Neural crest cell (in vitro differentiated cells): ENCODE results near the gene PIP4K2A. TPM values are rescaled to one million over a fixed set of nuclear protein-coding genes. Genes with fewer than 3 reads are reported as not detected.
"Not testable (repeated sequence)": the region's sequence is repeated elsewhere in the genome, so short reads cannot be mapped to it uniquely, and the experiment has no call there.

Source experiments
- DNase-seq: peaks from one replicate; pipeline ENCODE4 v3.0.0; 2021; ENCODE audit warnings: low read depth, mixed read lengths, low spot score
- H3K27ac Mint-ChIP-seq: one replicate; pipeline ENCODE4 v1.8.0; 2021; ENCODE audit warnings: mild to moderate bottlenecking, mixed read lengths; ENCODE audit not compliant: unreplicated experiment
- H3K27me3 Mint-ChIP-seq: 2 replicates; pipeline ENCODE4 v1.8.0; 2021; ENCODE audit warnings: low read depth, mild to moderate bottlenecking, mixed read lengths
- H3K36me3 Mint-ChIP-seq: 2 replicates; pipeline ENCODE4 v1.8.0; 2021; ENCODE audit warnings: low read depth, mild to moderate bottlenecking, mixed read lengths
- H3K4me1 Mint-ChIP-seq: 2 replicates; pipeline ENCODE4 v1.8.0; 2021; ENCODE audit warnings: mixed read lengths
- H3K4me3 Mint-ChIP-seq: one replicate; pipeline ENCODE4 v1.8.0; 2021; ENCODE audit warnings: mild to moderate bottlenecking, mixed read lengths
- H3K9me3 Mint-ChIP-seq: 2 replicates; pipeline ENCODE4 v1.8.0; 2021; ENCODE audit warnings: mixed read lengths
- CTCF ChIP-seq: fragments of 200-600 bp; sonication (generic); conservative IDR thresholded peaks from 2 replicates; pipeline ENCODE4 v1.5.0; 2021; ENCODE audit warnings: antibody characterized with exemption, mild to moderate bottlenecking
- total RNA-seq: library from RNA; stranded (reverse); gene quantifications from 2 replicates; pipeline ENCODE4 v1.2.1, GENCODE V29; 2021

Gene PIP4K2A
- total RNA-seq, 1 donor from 2014 or later = 28.7 TPM

GRCh38 chr10:22513483-22514413 lies 200.6 kb downstream of the PIP4K2A start:
- H3K9me3 Mint-ChIP-seq = peaks cover 12% of the 10 kb centered on the region
- peak overlapping the region; percentile 71 for H3K4me3 Mint-ChIP-seq
- peaks cover 25% of the 10 kb centered on the region for H3K27me3 Mint-ChIP-seq
- DNase-seq = peak; percentile 52
- TF ChIP-seq CTCF = peak; percentile 19
- H3K27ac Mint-ChIP-seq = not testable (repeated sequence)
- H3K4me1 Mint-ChIP-seq = peaks cover 14% of the 10 kb centered on the region
- H3K36me3 Mint-ChIP-seq = peaks cover 10% of the 10 kb centered on the region

GRCh38 chr10:22512015-22512414 lies 202.4 kb downstream of the PIP4K2A start:
- Mint-ChIP-seq H3K27me3 (peaks cover 15% of the 10 kb centered on the region), H3K4me1 (peaks cover 14% of the 10 kb centered on the region), H3K9me3 (peaks cover 12% of the 10 kb centered on the region), H3K36me3 (peaks cover 10% of the 10 kb centered on the region)
- H3K27ac Mint-ChIP-seq, DNase-seq, H3K4me3 Mint-ChIP-seq: not testable (repeated sequence)

- Mint-ChIP-seq H3K4me1 (peaks cover 11% of the 10 kb centered on the region), H3K36me3 (peaks cover 10% of the 10 kb centered on the region), H3K9me3 (peaks cover 12% of the 10 kb centered on the region)
- not testable (repeated sequence) for DNase-seq, H3K27ac Mint-ChIP-seq, H3K4me3 Mint-ChIP-seq, H3K27me3 Mint-ChIP-seq
Observed at GRCh38 chr10:22508214-22508613, 206.2 kb downstream of the PIP4K2A start.

GRCh38 chr10:22505911-22506685 lies 208.3 kb downstream of the PIP4K2A start:
- H3K9me3 Mint-ChIP-seq = no peaks in the 10 kb centered on the region
- no peak for DNase-seq
- H3K36me3 Mint-ChIP-seq = no peaks in the 10 kb centered on the region
- no peak overlapping the region for H3K27ac Mint-ChIP-seq
- H3K27me3 Mint-ChIP-seq = peaks cover 2% of the 10 kb centered on the region
- TF ChIP-seq CTCF = no peak
- peaks cover 15% of the 10 kb centered on the region for H3K4me1 Mint-ChIP-seq
- H3K4me3 Mint-ChIP-seq = no peak overlapping the region

- no peak for DNase-seq
- H3K36me3 Mint-ChIP-seq = no peaks in the 10 kb centered on the region
- peaks cover 21% of the 10 kb centered on the region for H3K4me1 Mint-ChIP-seq
- no peak overlapping the region for H3K4me3 Mint-ChIP-seq
- TF ChIP-seq CTCF = no peak
- peaks cover 2% of the 10 kb centered on the region for H3K27me3 Mint-ChIP-seq
- H3K9me3 Mint-ChIP-seq = no peaks in the 10 kb centered on the region
- no peak overlapping the region for H3K27ac Mint-ChIP-seq
Observed at GRCh38 chr10:22504766-22505165, 209.6 kb downstream of the PIP4K2A start.

- H3K27me3 Mint-ChIP-seq = peaks cover 2% of the 10 kb centered on the region
- H3K9me3 Mint-ChIP-seq = no peaks in the 10 kb centered on the region
- peaks cover 21% of the 10 kb centered on the region for H3K4me1 Mint-ChIP-seq
- no peak overlapping the region for H3K27ac Mint-ChIP-seq
- no peak for DNase-seq
- TF ChIP-seq CTCF = no peak
- no peak overlapping the region for H3K4me3 Mint-ChIP-seq
- H3K36me3 Mint-ChIP-seq = no peaks in the 10 kb centered on the region
Observed at GRCh38 chr10:22503315-22504088, 210.9 kb downstream of the PIP4K2A start.
